Gastrocnemius medialis (tissue), 4 donors: Measurements from ENCODE around the gene KIF21B. TPM values are rescaled to one million over a fixed set of nuclear protein-coding genes. Genes with fewer than 3 reads are reported as not detected.
"Not testable (repeated sequence)": the region's sequence is repeated elsewhere in the genome, so short reads cannot be mapped to it uniquely, and the experiment has no call there.

Experiments used
- ATAC-seq, 2 donors: fragments of 150-250 bp; one replicate each; pipeline ENCODE4 v1.9.1; 2016
- DNase-seq, 2 donors: peaks; one replicate each; pipeline ENCODE4 v3.0.0-alpha.2; 2019
- H3K27ac ChIP-seq, 4 donors: fragments of 200-600 bp; sonication (generic); 1 replicate in 1 of 4; 2 replicates in 3 of 4; pipeline ENCODE4 v1.5.1; 2016 to 2018; ENCODE audit warnings: mild to moderate bottlenecking in 2 of 4, moderate library complexity in 1 of 4
- H3K27me3 ChIP-seq, 3 donors: fragments of 200-600 bp; sonication (generic) in 2 of 3; 1 replicate in 1 of 3; 2 replicates in 2 of 3; pipeline versions ENCODE4 v1.5.1 to v1.6.0; 2016 to 2019; ENCODE audit warnings: mild to moderate bottlenecking in 1 of 3, moderate library complexity in 1 of 3
- H3K36me3 ChIP-seq, 2 donors: fragments of 200-600 bp; sonication (generic) in 1 of 2; one replicate each; pipeline ENCODE4 v1.5.1; 2017 to 2018
- H3K4me1 ChIP-seq, 2 donors: fragments of 200-600 bp; sonication (generic) in 1 of 2; one replicate each; pipeline ENCODE4 v1.5.1; 2016 to 2017; ENCODE audit warnings: mild to moderate bottlenecking in 2 of 2
- H3K4me3 ChIP-seq, 4 donors: fragments of 200-600 bp; sonication (generic) in 3 of 4; 1 replicate in 1 of 4; 2 replicates in 3 of 4; pipeline ENCODE4 v1.5.1; 2016 to 2019; ENCODE audit warnings: mild to moderate bottlenecking in 2 of 4
- H3K9me3 ChIP-seq, 3 donors: fragments of 200-600 bp; sonication (generic) in 2 of 3; 1 replicate in 1 of 3; 2 replicates in 2 of 3; pipeline ENCODE4 v1.5.1; 2016 to 2019
- POLR2A ChIP-seq, 2 donors: fragments of 450-650 bp; IDR thresholded peaks; one replicate each; pipeline ENCODE4 v1.6.1; 2017; ENCODE audit warnings: antibody characterized with exemption in 2 of 2, mild to moderate bottlenecking in 2 of 2, moderate library complexity in 2 of 2
- in situ Hi-C, 4 donors: fragments of 200-750 bp; cut with MboI; loops; one replicate each; pipeline versions ENCODE4 v1.15.0 to v1.8.0; 2017; ENCODE audit warnings: low sequenced_read_pairs in 4 of 4
- intact Hi-C: fragments of 100-400 bp; cut with DNase I; formaldehyde crosslinking; loops from one replicate; pipeline ENCODE4 v1.15.1; 2023; ENCODE audit warnings: low total_unique reads
- total RNA-seq, 4 donors: library from RNA; depleted of rRNA; stranded (reverse); fragments of >200 nt; gene quantifications; one replicate each; pipeline versions ENCODE4 v1.1.0 to v1.2.3, GENCODE V29; 2016
- TF ChIP-seq, protein P1 (sequence below), 5 experiments: fragments of 450-650 bp in 3 of 5; fragments of 200-600 bp in 2 of 5; sonication (generic) in 2 of 5; IDR thresholded peaks in 4 of 5; conservative IDR thresholded peaks in 1 of 5; 1 replicate in 4 of 5; 2 replicates in 1 of 5; pipeline ENCODE4 v1.5.1; 2016 to 2019; ENCODE audit warnings: antibody characterized with exemption in 5 of 5, mild to moderate bottlenecking in 3 of 5, moderate library complexity in 3 of 5

Gene KIF21B
- total RNA-seq, 4 donors from 2014 or later, result 0.23 to 0.49 (median 0.36) TPM

DNA sequence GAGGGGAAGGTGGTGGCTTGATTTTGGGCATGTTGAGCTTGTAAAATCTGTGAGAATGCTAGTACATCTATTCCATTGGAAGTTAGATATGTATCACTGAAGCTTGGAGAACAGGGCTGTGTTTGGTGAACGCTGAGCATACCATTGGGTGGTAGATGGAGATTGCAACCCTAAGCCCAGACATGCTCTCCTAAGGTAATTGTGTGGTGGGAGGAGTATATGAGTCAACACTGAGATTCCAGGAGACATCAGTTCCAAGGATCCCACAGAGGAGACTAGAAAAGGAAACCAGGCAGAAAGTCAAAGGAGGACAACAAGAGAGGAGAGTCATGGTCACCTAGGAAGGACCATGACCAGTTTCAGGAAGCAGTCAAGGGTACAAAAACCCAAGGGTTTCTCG, 60.4 kb downstream of the KIF21B start:
- intact Hi-C loops, result no loop called here
- in situ Hi-C loops, result loop anchor here in 2 of 4 donors (10.0 kb wide), 2 partner anchors 242 to 262 kb away; no protein-coding TSS in a partner anchor

DNA sequence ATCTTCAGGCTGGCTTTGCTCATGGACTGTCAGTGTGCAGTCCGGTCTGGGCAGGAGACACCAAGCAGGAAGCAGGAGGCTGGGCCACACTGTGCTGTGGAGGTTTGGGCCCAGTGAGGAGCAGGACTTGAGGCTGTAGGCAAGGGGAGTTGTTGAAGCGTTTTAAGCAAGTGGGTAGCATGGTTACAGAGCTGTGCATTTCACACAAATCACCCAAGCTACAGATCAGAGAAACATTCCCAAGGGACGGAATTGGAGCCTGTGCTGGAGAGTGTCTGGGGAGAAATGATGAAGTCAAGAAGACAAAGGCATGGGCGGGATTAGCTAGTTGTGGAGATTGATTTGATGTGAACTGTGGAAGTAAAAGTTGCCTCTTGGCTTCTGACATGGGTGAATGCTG, 60.9 kb downstream of the KIF21B start:
- no peaks in the 10 kb centered on the region for H3K36me3 ChIP-seq
- intact Hi-C loops (no loop called here), in situ Hi-C loops (loop anchor here in 2 of 4 donors (10.0 kb wide), 2 partner anchors 242 to 262 kb away; no protein-coding TSS in a partner anchor)
- TF ChIP-seq, protein P1, sequence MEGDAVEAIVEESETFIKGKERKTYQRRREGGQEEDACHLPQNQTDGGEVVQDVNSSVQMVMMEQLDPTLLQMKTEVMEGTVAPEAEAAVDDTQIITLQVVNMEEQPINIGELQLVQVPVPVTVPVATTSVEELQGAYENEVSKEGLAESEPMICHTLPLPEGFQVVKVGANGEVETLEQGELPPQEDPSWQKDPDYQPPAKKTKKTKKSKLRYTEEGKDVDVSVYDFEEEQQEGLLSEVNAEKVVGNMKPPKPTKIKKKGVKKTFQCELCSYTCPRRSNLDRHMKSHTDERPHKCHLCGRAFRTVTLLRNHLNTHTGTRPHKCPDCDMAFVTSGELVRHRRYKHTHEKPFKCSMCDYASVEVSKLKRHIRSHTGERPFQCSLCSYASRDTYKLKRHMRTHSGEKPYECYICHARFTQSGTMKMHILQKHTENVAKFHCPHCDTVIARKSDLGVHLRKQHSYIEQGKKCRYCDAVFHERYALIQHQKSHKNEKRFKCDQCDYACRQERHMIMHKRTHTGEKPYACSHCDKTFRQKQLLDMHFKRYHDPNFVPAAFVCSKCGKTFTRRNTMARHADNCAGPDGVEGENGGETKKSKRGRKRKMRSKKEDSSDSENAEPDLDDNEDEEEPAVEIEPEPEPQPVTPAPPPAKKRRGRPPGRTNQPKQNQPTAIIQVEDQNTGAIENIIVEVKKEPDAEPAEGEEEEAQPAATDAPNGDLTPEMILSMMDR (IDR thresholded peaks at IDR 0.05 in 4 of 5, conservative IDR thresholded peaks at IDR 0.05 in 1 of 5), result no peak
- H3K9me3 ChIP-seq, result no peaks in the 10 kb centered on the region
- no peak overlapping the region for H3K4me3 ChIP-seq
- DNase-seq (no peak), ATAC-seq (no peak)
- H3K4me1 ChIP-seq, result no peaks in the 10 kb centered on the region
- H3K27ac ChIP-seq, result no peak overlapping the region
- no peaks in the 10 kb centered on the region for H3K27me3 ChIP-seq

More for the DNA sequence above, 60.4 kb downstream of the KIF21B start:
- no peak overlapping the region for H3K4me3 ChIP-seq
- no peaks in the 10 kb centered on the region for H3K4me1 ChIP-seq
- ATAC-seq (no peak), DNase-seq (no peak)
- no peak overlapping the region for H3K27ac ChIP-seq
- H3K27me3 ChIP-seq, result no peaks in the 10 kb centered on the region
- TF ChIP-seq, protein P1 (IDR thresholded peaks at IDR 0.05 in 4 of 5, conservative IDR thresholded peaks at IDR 0.05 in 1 of 5), result no peak
- TF ChIP-seq POLR2A (IDR thresholded peaks at IDR 0.05), result no peak
- H3K36me3 ChIP-seq, result no peaks in the 10 kb centered on the region
- H3K9me3 ChIP-seq, result no peaks in the 10 kb centered on the region

DNA sequence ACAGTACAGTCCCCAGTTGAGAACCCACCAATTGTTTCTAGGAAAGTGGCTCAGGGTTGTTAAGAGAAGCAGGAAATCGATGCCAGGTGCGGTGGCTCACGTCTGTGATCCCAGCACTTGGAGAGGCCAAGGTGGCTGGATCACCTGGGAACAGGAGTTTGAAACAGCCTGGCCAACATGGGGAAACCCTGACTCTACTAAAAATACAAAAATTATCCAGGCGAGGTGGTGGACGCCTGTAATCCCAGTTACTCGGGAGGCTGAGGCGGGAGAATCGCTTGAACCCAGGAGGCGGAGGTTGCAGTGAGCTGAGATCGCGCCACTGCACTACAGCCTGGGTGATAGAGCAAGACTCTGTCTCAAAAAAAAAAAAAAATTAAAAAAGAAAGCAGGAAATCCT, 61.4 kb downstream of the KIF21B start:
- H3K36me3 ChIP-seq, H3K9me3 ChIP-seq, ATAC-seq, DNase-seq, H3K27me3 ChIP-seq, intact Hi-C loops, H3K4me1 ChIP-seq, H3K4me3 ChIP-seq, H3K27ac ChIP-seq: not testable (repeated sequence)
- in situ Hi-C loops, result loop anchor here in 2 of 4 donors (10.0 kb wide), 2 partner anchors 243 to 263 kb away; no protein-coding TSS in a partner anchor

DNA sequence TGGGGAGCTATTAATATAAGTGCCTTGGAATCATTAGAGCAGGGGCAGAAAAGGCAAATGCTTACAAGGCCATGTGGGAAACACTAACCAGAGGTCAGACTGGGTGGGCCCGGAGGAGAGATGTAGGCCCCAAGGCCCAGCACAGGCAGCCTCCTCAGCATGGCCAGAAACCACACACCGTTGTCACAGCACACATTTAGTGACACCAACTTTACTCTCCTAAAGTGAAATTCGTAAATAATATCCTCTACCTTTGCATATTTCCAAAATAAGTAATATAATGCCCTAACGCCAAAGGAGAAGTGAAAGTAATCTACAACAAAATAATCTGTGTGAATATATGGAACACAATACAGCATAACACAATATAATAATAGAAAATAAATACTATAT, 62.6 kb downstream of the KIF21B start:
- in situ Hi-C loops, result loop anchor here in 2 of 4 donors (10.0 kb wide), 2 partner anchors 244 to 264 kb away; no protein-coding TSS in a partner anchor

DNA sequence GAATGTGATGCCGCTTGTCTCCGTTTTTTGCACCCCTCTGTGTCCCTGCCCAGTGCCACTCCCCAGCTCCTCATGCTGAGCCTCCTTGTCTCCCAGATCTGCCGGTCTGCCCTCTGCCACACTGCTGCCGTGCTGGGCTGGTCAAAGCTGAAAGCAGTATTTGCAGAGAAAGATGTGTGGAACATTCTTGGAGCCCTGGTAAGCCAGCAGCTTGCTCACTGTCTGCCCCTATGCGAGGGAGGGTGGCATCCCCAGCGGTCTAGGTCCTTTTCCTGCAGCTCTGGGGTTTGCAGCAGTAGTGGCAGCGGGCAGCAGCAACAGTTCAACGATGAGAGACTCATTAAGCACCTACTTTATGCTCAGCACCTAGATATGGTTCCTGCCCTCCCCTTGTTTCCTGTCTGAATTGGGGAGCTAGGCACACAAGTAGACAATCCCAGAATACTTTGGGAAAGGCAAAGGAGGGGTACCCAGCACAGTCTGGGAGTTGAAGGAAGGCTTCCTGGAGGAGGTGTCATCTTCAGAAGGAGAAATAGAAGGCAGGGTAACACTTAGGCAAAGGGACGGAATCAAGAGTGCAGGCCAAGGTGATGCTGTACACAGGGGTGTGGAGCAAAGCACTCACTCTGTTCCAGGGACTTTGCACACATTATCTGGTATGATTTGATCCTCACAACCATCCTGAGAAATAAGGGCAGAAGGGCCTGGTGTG, 63.1 kb downstream of the KIF21B start:
- TF ChIP-seq, protein P1 (IDR thresholded peaks at IDR 0.05 in 4 of 5, conservative IDR thresholded peaks at IDR 0.05 in 1 of 5), result no peak
- TF ChIP-seq POLR2A (IDR thresholded peaks at IDR 0.05), result no peak
- Histone ChIP-seq H3K4me3 (no peak overlapping the region), H3K4me1 (no peaks in the 10 kb centered on the region), H3K27me3 (no peaks in the 10 kb centered on the region), H3K36me3 (no peaks in the 10 kb centered on the region), H3K9me3 (no peaks in the 10 kb centered on the region), H3K27ac (no peak overlapping the region)
- in situ Hi-C loops, result loop anchor here in 2 of 4 donors (10.0 kb wide), 2 partner anchors 244 to 264 kb away; no protein-coding TSS in a partner anchor
- intact Hi-C loops, result no loop called here
- ATAC-seq (no peak), DNase-seq (no peak)

More for the DNA sequence above, 62.6 kb downstream of the KIF21B start:
- Histone ChIP-seq H3K27ac (no peak overlapping the region), H3K4me3 (no peak overlapping the region), H3K9me3 (no peaks in the 10 kb centered on the region), H3K36me3 (no peaks in the 10 kb centered on the region), H3K27me3 (no peaks in the 10 kb centered on the region), H3K4me1 (no peaks in the 10 kb centered on the region)
- DNase-seq, result no peak
- TF ChIP-seq POLR2A (IDR thresholded peaks at IDR 0.05), result no peak
- TF ChIP-seq, protein P1 (IDR thresholded peaks at IDR 0.05 in 4 of 5, conservative IDR thresholded peaks at IDR 0.05 in 1 of 5), result no peak
- ATAC-seq, result no peak
- intact Hi-C loops, result no loop called here
